AG10803 (cell line): Measurements from ENCODE around the gene SUN2.

Experiments used
- DNase-seq: peaks from one replicate; pipeline ENCODE4 v3.0.0; 2010; ENCODE audit warnings: low read depth
- H3K4me3 ChIP-seq: 2 replicates; pipeline ENCODE4 v1.5.1; 2011; ENCODE audit warnings: mild to moderate bottlenecking, low read length, control low read depth
- TF ChIP-seq, protein P1 (sequence below): conservative IDR thresholded peaks from 2 replicates; pipeline ENCODE4 v1.5.1; 2011; ENCODE audit warnings: mild to moderate bottlenecking, low read length, control low read depth, inconsistent platforms

SUN2 gene

DNA sequence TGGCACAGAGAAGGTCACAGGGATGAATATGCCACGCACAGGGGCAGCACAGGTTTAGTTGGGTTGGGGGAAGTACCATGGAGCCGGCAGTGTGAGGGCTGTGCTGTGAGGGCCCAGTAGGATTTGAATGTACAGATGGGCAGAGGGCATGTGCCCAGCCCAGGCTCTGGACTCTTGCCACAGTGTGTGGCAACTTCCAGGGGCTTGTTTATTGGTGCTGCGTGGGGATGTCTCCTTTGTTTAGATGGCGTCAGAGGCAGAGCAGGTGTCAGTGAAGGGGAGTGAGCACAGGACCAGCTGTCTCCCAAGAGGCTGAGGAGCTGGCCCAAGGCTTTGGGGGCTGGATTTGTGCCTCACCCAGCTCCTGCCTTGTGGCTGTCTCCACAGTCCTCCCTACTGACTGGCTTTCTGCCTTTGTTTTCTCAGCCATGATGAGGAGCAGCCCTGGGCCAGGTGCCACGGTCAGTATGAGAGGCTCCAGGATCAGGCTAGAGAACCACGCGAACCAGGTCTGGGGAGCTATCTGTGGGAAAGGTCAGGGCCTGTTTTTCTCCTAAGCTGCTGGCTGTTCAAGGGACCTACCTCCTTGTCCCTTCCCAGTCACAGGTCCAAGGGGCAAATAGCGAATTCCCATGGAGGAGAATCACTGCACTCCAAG lies 21.9 kb downstream of the SUN2 start:
- peak; percentile 23 for DNase-seq
- H3K4me3 ChIP-seq: no peak overlapping the region
- TF ChIP-seq, protein P1, sequence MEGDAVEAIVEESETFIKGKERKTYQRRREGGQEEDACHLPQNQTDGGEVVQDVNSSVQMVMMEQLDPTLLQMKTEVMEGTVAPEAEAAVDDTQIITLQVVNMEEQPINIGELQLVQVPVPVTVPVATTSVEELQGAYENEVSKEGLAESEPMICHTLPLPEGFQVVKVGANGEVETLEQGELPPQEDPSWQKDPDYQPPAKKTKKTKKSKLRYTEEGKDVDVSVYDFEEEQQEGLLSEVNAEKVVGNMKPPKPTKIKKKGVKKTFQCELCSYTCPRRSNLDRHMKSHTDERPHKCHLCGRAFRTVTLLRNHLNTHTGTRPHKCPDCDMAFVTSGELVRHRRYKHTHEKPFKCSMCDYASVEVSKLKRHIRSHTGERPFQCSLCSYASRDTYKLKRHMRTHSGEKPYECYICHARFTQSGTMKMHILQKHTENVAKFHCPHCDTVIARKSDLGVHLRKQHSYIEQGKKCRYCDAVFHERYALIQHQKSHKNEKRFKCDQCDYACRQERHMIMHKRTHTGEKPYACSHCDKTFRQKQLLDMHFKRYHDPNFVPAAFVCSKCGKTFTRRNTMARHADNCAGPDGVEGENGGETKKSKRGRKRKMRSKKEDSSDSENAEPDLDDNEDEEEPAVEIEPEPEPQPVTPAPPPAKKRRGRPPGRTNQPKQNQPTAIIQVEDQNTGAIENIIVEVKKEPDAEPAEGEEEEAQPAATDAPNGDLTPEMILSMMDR: no peak

DNA sequence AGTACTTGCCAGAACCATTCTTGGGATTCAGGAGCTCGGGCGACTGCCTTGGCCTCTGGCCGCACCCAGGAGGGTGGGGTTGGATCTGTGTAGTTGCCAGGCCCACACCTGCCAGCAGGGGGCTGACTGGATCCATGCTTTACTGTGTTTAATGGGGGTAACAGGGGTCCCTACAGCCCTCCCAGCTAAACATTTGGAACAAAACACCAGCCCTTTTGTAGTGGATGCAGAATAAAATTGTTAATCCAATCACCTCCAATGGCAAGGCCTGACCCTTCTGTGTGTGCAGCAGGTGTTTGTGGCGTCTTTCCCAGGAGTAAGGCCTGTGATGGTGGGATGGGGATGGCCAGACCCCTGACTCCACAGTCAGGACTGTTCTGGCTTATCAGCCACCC lies 22.5 kb downstream of the SUN2 start:
- DNase-seq: no peak
- TF ChIP-seq, protein P1: peak; percentile 60
- H3K4me3 ChIP-seq: no peak overlapping the region

DNA sequence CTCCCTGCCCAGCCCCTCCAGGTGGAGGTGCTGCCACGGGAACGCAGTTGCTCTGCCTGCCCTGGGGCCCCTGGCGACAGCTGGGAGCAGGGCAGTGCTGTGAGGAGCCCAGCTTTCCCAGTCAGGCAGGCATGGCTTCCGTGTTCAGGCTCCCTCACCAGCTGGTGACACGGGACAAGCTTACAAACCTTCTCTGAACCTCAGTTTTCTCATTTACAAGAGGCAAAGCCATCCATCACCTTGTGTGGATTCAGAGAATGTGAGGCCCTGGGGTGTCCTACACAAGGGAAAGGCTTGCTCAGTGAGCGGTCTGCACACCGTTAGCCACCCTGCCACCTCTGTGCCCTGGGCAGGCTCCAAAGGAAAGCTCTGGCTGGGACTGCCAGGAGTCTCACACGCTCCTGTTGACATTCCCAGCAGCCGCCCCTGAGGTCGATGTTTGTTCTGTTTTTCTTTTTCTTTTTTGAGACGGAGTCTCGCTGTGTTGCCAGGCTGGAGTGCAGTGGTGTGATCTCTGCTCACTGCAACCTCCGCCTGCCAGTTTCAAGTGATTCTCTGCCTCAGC lies 23.5 kb downstream of the SUN2 start:
- TF ChIP-seq, protein P1: no peak
- no peak for DNase-seq
- H3K4me3 ChIP-seq: no peak overlapping the region

DNA sequence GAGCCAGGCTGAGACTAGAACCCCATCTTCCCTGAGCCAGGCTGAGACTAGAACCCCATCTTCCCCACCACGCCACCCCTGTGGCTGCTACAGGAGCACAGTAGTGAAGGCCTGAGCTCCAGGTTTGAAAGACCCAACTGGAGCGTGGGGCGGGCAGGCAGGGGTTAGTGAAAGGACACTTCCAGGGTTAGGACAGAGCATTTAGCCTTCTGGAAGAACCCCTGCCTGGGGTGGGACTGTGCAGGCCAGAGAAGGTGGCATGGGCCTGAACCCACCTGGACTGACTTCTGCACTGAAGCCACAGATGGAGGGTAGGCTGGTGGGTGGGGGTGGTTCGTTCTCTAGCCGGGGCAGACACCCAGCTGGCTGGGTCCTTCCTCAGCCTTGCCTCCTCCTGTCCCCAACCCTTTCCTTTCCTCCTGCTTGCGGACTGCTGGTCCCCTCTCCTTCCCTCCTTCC lies 24.1 kb downstream of the SUN2 start:
- DNase-seq: no peak
- TF ChIP-seq, protein P1: no peak
- no peak overlapping the region for H3K4me3 ChIP-seq

DNA sequence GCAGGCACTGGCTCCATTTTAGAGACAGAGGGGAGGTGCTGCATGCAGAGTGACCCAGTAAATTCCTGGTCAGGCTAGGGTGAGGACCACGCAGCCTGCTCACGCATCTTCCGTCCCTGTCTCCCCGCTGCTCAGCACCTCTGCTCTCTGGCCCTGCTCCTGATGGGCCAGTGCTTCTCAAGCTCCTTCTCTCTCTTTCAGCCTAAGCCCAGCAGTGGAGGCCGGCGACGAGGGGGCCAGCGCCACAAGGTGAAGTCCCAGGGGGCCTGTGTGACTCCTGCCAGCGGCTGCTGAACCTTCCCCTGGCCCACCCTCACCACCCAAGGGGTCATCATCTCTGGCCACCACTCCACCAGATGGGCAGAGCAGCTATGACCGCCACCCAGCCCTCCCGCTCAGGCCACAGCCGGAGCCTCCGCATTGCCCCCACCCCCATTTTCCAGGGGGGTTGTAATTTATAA lies 25.4 kb downstream of the SUN2 start:
- TF ChIP-seq, protein P1: no peak
- no peak for DNase-seq

DNA sequence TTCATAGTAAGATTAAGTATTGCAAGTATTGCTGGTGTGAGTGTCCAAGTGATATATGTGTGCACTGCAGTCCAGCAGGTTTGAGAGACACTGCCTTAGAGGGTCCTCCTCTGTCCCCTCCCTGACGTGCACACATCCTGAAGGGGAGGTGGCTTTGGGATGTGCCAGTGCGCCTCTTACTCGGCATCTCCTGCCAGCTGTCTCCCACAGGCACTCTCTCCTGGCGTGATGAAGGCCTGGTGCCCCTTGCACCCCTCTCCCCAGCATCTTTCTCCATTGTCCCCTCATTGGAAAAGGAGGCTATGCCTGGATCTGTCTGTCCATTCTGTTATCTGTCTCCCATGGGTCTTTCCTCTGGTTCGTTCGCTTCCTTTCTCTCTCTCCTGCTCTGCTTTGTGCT lies 25.9 kb downstream of the SUN2 start:
- TF ChIP-seq, protein P1: no peak
- no peak for DNase-seq
- H3K4me3 ChIP-seq: no peak overlapping the region

More for the DNA sequence above, 25.4 kb downstream of the SUN2 start:
- H3K4me3 ChIP-seq: no peak overlapping the region
